Measurements from ENCODE around the gene NBAS. TPM values are rescaled to one million over a fixed set of nuclear protein-coding genes. Genes with fewer than 3 reads are reported as not detected.

NBAS gene
- total and polyA plus RNA-seq, 2 of the 13 experiments (the other 11 are each of a cell fraction or from before 2014, with no cell fraction given) = 33.6 to 58.7 TPM

DNA sequence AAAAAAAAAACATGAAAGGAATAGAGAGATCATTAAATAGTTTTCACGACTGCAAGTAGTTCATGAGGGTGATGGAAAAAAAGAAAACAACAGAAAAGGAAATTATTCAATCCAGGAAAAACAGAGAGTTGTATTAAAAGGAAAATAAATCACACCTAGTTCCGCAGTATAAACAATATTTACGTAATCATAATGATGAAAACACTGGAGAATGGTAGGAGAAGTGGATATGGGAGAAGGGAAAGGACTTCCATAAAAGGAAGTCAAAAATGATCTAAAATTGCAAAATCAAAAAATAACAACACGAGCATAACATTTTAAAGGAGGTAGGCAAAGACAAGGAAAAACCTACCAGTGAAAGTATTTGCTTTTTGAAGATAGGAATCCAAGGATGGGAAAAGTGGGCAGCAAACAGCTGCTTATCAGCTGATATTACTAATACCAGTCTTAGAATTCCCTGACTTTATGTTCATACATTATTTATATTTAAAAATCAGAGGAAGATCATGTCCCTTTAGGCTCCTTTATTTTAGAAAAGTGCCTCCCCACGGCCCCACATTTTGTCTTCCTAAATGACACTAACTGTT, 160.8 kb downstream of the NBAS start:
- no peak for FAIRE-seq
- H3K4me1 ChIP-seq (ENCODE audit: insufficient read depth, low read length) = no peaks in the 10 kb centered on the region
- POLR2A ChIA-PET = no interaction called here
- intact Hi-C loops (cut with micrococcal nuclease; ENCODE audit: unreplicated experiment) = no loop called here
- no peaks in the 10 kb centered on the region for H3K9me3 ChIP-seq (ENCODE audit: low read length)
- ATAC-seq = no peak
- no peak overlapping the region for H3K9ac ChIP-seq (ENCODE audit: insufficient read depth, low read depth, low read length)
- in situ Hi-C loops (cut with HindIII; ENCODE audit: extremely low pct_ligation_motif_present, low pct_unique_long_range_greater_than_20kb) = no loop called here
- no peak overlapping the region for H3K4me3 ChIP-seq (replicated peaks in 1 of 3; ENCODE audit: insufficient read depth in 1 of 3, low read depth in 2 of 3, low read length in 3 of 3)
- DNase-seq (ENCODE audit: low spot score) = no peak
- no peak overlapping the region for H2AFZ ChIP-seq (ENCODE audit: low read length)
- no peaks in the 10 kb centered on the region for H3K79me2 ChIP-seq (ENCODE audit: insufficient read depth, low read length)
- H4K20me1 ChIP-seq (ENCODE audit: insufficient read depth, low read length) = no peaks in the 10 kb centered on the region
- 97% methylated on average over 5 of the region's 5 CpGs for WGBS (ENCODE audit: low lambda C conversion rate)
- no TSS peak for BruUV-seq (replicated peaks)
- H3K4me2 ChIP-seq (ENCODE audit: low read depth, low read length) = no peak overlapping the region
- no peak overlapping the region for H3K27ac ChIP-seq (ENCODE audit: extremely low read length, insufficient read depth, low read length)
- H3K27me3 ChIP-seq (ENCODE audit: control insufficient read depth in 1 of 2, insufficient read depth in 2 of 2, low read length in 2 of 2) = no peaks in the 10 kb centered on the region
- peaks cover 0 to 7% of the 10 kb centered on the region in 2 experiments; a peak in 2 of 5 replicates for H3K36me3 ChIP-seq (replicated peaks in 1 of 2; ENCODE audit: control insufficient read depth in 1 of 2, insufficient read depth in 2 of 2, low read length in 2 of 2)
- TF ChIP-seq, protein P1, sequence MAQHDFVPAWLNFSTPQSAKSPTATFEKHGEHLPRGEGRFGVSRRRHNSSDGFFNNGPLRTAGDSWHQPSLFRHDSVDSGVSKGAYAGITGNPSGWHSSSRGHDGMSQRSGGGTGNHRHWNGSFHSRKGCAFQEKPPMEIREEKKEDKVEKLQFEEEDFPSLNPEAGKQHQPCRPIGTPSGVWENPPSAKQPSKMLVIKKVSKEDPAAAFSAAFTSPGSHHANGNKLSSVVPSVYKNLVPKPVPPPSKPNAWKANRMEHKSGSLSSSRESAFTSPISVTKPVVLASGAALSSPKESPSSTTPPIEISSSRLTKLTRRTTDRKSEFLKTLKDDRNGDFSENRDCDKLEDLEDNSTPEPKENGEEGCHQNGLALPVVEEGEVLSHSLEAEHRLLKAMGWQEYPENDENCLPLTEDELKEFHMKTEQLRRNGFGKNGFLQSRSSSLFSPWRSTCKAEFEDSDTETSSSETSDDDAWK (CRISPR knock-in tag; IDR thresholded peaks at IDR 0.05) = no peak
- TF ChIP-seq KAT7 (CRISPR knock-in tag; IDR thresholded peaks at IDR 0.05; ENCODE audit: borderline replicate concordance) = no peak
- no peak for TF ChIP-seq SCMH1 (CRISPR knock-in tag; IDR thresholded peaks at IDR 0.05; ENCODE audit: borderline replicate concordance)
- no peak for TF ChIP-seq SMAD9 (CRISPR knock-in tag; IDR thresholded peaks at IDR 0.05)
- no peak for TF ChIP-seq ARID2 (CRISPR knock-in tag; IDR thresholded peaks at IDR 0.05; ENCODE audit: borderline replicate concordance)
- TF ChIP-seq, protein P2, sequence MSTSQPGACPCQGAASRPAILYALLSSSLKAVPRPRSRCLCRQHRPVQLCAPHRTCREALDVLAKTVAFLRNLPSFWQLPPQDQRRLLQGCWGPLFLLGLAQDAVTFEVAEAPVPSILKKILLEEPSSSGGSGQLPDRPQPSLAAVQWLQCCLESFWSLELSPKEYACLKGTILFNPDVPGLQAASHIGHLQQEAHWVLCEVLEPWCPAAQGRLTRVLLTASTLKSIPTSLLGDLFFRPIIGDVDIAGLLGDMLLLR (CRISPR knock-in tag; IDR thresholded peaks at IDR 0.05) = no peak
- TF ChIP-seq, protein P3, sequence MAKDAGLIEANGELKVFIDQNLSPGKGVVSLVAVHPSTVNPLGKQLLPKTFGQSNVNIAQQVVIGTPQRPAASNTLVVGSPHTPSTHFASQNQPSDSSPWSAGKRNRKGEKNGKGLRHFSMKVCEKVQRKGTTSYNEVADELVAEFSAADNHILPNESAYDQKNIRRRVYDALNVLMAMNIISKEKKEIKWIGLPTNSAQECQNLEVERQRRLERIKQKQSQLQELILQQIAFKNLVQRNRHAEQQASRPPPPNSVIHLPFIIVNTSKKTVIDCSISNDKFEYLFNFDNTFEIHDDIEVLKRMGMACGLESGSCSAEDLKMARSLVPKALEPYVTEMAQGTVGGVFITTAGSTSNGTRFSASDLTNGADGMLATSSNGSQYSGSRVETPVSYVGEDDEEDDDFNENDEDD (CRISPR knock-in tag; IDR thresholded peaks at IDR 0.05; ENCODE audit: borderline replicate concordance) = no peak
- TF ChIP-seq ZMYM2 (CRISPR knock-in tag; IDR thresholded peaks at IDR 0.05) = no peak
- no peak for TF ChIP-seq SMAD1 (CRISPR knock-in tag; IDR thresholded peaks at IDR 0.05; ENCODE audit: borderline replicate concordance, low read depth)
- TF ChIP-seq, protein P4, sequence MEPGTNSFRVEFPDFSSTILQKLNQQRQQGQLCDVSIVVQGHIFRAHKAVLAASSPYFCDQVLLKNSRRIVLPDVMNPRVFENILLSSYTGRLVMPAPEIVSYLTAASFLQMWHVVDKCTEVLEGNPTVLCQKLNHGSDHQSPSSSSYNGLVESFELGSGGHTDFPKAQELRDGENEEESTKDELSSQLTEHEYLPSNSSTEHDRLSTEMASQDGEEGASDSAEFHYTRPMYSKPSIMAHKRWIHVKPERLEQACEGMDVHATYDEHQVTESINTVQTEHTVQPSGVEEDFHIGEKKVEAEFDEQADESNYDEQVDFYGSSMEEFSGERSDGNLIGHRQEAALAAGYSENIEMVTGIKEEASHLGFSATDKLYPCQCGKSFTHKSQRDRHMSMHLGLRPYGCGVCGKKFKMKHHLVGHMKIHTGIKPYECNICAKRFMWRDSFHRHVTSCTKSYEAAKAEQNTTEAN (CRISPR knock-in tag; conservative IDR thresholded peaks at IDR 0.05) = no peak
- TF ChIP-seq ZNF878 (CRISPR knock-in tag; IDR thresholded peaks at IDR 0.05) = no peak
- TF ChIP-seq, protein P5, sequence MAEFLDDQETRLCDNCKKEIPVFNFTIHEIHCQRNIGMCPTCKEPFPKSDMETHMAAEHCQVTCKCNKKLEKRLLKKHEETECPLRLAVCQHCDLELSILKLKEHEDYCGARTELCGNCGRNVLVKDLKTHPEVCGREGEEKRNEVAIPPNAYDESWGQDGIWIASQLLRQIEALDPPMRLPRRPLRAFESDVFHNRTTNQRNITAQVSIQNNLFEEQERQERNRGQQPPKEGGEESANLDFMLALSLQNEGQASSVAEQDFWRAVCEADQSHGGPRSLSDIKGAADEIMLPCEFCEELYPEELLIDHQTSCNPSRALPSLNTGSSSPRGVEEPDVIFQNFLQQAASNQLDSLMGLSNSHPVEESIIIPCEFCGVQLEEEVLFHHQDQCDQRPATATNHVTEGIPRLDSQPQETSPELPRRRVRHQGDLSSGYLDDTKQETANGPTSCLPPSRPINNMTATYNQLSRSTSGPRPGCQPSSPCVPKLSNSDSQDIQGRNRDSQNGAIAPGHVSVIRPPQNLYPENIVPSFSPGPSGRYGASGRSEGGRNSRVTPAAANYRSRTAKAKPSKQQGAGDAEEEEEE (CRISPR knock-in tag; IDR thresholded peaks at IDR 0.05; ENCODE audit: borderline replicate concordance) = no peak
- TF ChIP-seq ZNF572 (CRISPR knock-in tag; IDR thresholded peaks at IDR 0.05) = no peak
- TF ChIP-seq ZNF296 (CRISPR knock-in tag; conservative IDR thresholded peaks at IDR 0.05) = no peak
- no peak for TF ChIP-seq ZFP1 (CRISPR knock-in tag; IDR thresholded peaks at IDR 0.05)
- no peak for TF ChIP-seq NR2C2 (CRISPR knock-in tag; IDR thresholded peaks at IDR 0.05; ENCODE audit: borderline replicate concordance)
- CTCF ChIA-PET (ENCODE audit: low intra/inter-chr PET ratio, low total read pairs) = no interaction called here

Measured in HepG2 (cell line).